Caco-2 (cell line): ENCODE measurements around the gene ACYP2. TPM values are rescaled to one million over a fixed set of nuclear protein-coding genes. Genes with fewer than 3 reads are reported as not detected.
A peak's percentile ranks its signal among the peaks of the same experiment; 100 is the strongest.

Source experiments
- BruUV-seq: library from RNA; stranded (reverse); fragments of 400-500 nt; replicated peaks from 2 replicates; lab custom pipeline; 2021; lab: Mats Ljungman, UMichigan
- CTCF ChIA-PET: fragments of 300-600 bp; sonication (Branson Sonifier 250); formaldehyde crosslinking; loops from one replicate; lab custom pipeline; 2022; ENCODE audit warnings: antibody characterized with exemption; lab: Charles Lee
- POLR2A ChIA-PET: fragments of 300-600 bp; sonication (Branson Sonifier 250); formaldehyde crosslinking; loops from one replicate; lab custom pipeline; 2022; ENCODE audit warnings: antibody characterized with exemption; lab: Charles Lee
- DNase-seq, 2 experiments: peaks; one replicate each; pipeline versions ENCODE4 v3.0.0 to v3.0.0-alpha.2; 2020 to 2022
- H3K27me3 ChIP-seq: replicated peaks from 2 replicates; pipeline ENCODE4 v1.6.0; 2011; ENCODE audit warnings: low read length; ENCODE audit not compliant: control insufficient read depth, insufficient read depth
- H3K36me3 ChIP-seq: 2 replicates; pipeline ENCODE4 v1.5.1; 2011; ENCODE audit warnings: low read length; ENCODE audit not compliant: control insufficient read depth, insufficient read depth
- H3K4me1 ChIP-seq: fragments of 250-450 bp; sonication (Bioruptor Pico); 2 replicates; pipeline ENCODE4 v1.5.1; 2020; ENCODE audit warnings: mild to moderate bottlenecking
- H3K4me3 ChIP-seq: 2 replicates; pipeline ENCODE4 v1.5.1; 2011; ENCODE audit warnings: low read depth, mild to moderate bottlenecking, control low read depth, low read length
- H3K9me3 ChIP-seq: fragments of 250-450 bp; sonication (Bioruptor Pico); 2 replicates; pipeline ENCODE4 v1.5.1; 2020; ENCODE audit warnings: mild to moderate bottlenecking, moderate library complexity
- H3K27ac Mint-ChIP-seq: one replicate; pipeline ENCODE4 v1.8.0; 2022; ENCODE audit warnings: mixed read lengths; ENCODE audit not compliant: unreplicated experiment
- H3K27me3 Mint-ChIP-seq: one replicate; pipeline ENCODE4 v1.8.0; 2022; ENCODE audit warnings: mixed read lengths; ENCODE audit not compliant: insufficient read depth, unreplicated experiment
- H3K36me3 Mint-ChIP-seq: one replicate; pipeline ENCODE4 v1.8.0; 2022; ENCODE audit warnings: mild to moderate bottlenecking, mixed read lengths; ENCODE audit not compliant: insufficient read depth, unreplicated experiment
- H3K4me1 Mint-ChIP-seq: one replicate; pipeline ENCODE4 v1.8.0; 2022; ENCODE audit warnings: low read depth, mixed read lengths; ENCODE audit not compliant: unreplicated experiment
- H3K4me3 Mint-ChIP-seq: one replicate; pipeline ENCODE4 v1.8.0; 2022; ENCODE audit warnings: mild to moderate bottlenecking, moderate library complexity, mixed read lengths; ENCODE audit not compliant: unreplicated experiment
- H3K9me3 Mint-ChIP-seq: one replicate; pipeline ENCODE4 v1.8.0; 2022; ENCODE audit warnings: mixed read lengths; ENCODE audit not compliant: unreplicated experiment
- CTCF ChIP-seq, 2 experiments: fragments of 200-600 bp in 1 of 2; IDR thresholded peaks; 1 replicate in 1 of 2; 2 replicates in 1 of 2; pipeline versions ENCODE4 v1.5.1 to v1.8.0; 2011 to 2022; ENCODE audit warnings: antibody characterized with exemption in 1 of 2, control low read depth in 1 of 2, inconsistent platforms in 1 of 2, low read depth in 1 of 2, low read length in 1 of 2, mild to moderate bottlenecking in 1 of 2, moderate library complexity in 1 of 2; ENCODE audit not compliant: insufficient read depth in 1 of 2, severe bottlenecking in 1 of 2, unreplicated experiment in 1 of 2
- intact Hi-C: fragments of 100-400 bp; cut with micrococcal nuclease; formaldehyde crosslinking; loops from one replicate; pipeline ENCODE4 v1.10.0; 2022; ENCODE audit not compliant: unreplicated experiment
- total RNA-seq: library from RNA; stranded (reverse); gene quantifications from 2 replicates; pipeline ENCODE4 v1.2.3, GENCODE V29; 2022

ACYP2 gene
- total RNA-seq, 1 experiment from 2014 or later: 4.1 TPM

GRCh38 chr2:54275541-54275940 lies 160.1 kb downstream of the ACYP2 start:
- no peak for DNase-seq
- Mint-ChIP-seq H3K4me3 (no peak overlapping the region), H3K9me3 (peaks cover 9% of the 10 kb centered on the region), H3K27me3 (no peaks in the 10 kb centered on the region), H3K4me1 (no peaks in the 10 kb centered on the region), H3K36me3 (no peaks in the 10 kb centered on the region), H3K27ac (no peak overlapping the region)
- no peak for TF ChIP-seq CTCF (IDR thresholded peaks at IDR 0.05; ENCODE audit: insufficient read depth in 1 of 2, low read depth in 1 of 2, low read length in 1 of 2, severe bottlenecking in 1 of 2, unreplicated experiment in 1 of 2)
- Histone ChIP-seq H3K4me1 (no peaks in the 10 kb centered on the region), H3K36me3 (no peaks in the 10 kb centered on the region), H3K9me3 (no peaks in the 10 kb centered on the region), H3K27me3 (no peaks in the 10 kb centered on the region), H3K4me3 (no peak overlapping the region)
- BruUV-seq: no TSS peak
- ChIA-PET POLR2A (no interaction called here), CTCF (no interaction called here)
- intact Hi-C loops: loop anchor here (5.0 kb wide), 1 partner anchor 43 kb away; no protein-coding TSS in a partner anchor

GRCh38 chr2:54279385-54279784 lies 164.0 kb downstream of the ACYP2 start:
- no peaks in the 10 kb centered on the region for H3K36me3 Mint-ChIP-seq
- no peaks in the 10 kb centered on the region for H3K4me1 Mint-ChIP-seq
- BruUV-seq: no TSS peak
- Histone ChIP-seq H3K27me3 (no peaks in the 10 kb centered on the region), H3K9me3 (no peaks in the 10 kb centered on the region), H3K36me3 (no peaks in the 10 kb centered on the region), H3K4me3 (no peak overlapping the region), H3K4me1 (no peaks in the 10 kb centered on the region)
- H3K27me3 Mint-ChIP-seq: no peaks in the 10 kb centered on the region
- H3K27ac Mint-ChIP-seq: no peak overlapping the region
- no peaks in the 10 kb centered on the region for H3K9me3 Mint-ChIP-seq
- ChIA-PET CTCF (interaction anchor here (1.1 kb wide), 1 partner anchor 40 kb away, joined by 3 read pairs; no protein-coding TSS in a partner anchor), POLR2A (no interaction called here)
- TF ChIP-seq CTCF (IDR thresholded peaks at IDR 0.05; ENCODE audit: insufficient read depth in 1 of 2, low read depth in 1 of 2, low read length in 1 of 2, severe bottlenecking in 1 of 2, unreplicated experiment in 1 of 2): peak; percentile 23 to 43
- peak in 1 of 2 experiments; percentile 22 for DNase-seq
- no peak overlapping the region for H3K4me3 Mint-ChIP-seq
- intact Hi-C loops: loop anchor here (5.0 kb wide), 1 partner anchor 47 kb away; no protein-coding TSS in a partner anchor

- no peak overlapping the region for H3K4me3 Mint-ChIP-seq
- BruUV-seq: no TSS peak
- Histone ChIP-seq H3K27me3 (no peaks in the 10 kb centered on the region), H3K9me3 (no peaks in the 10 kb centered on the region), H3K4me3 (no peak overlapping the region), H3K4me1 (no peaks in the 10 kb centered on the region), H3K36me3 (no peaks in the 10 kb centered on the region)
- no peaks in the 10 kb centered on the region for H3K4me1 Mint-ChIP-seq
- ChIA-PET POLR2A (no interaction called here), CTCF (no interaction called here)
- no peaks in the 10 kb centered on the region for H3K36me3 Mint-ChIP-seq
- no peak for DNase-seq
- intact Hi-C loops: no loop called here
- H3K27ac Mint-ChIP-seq: no peak overlapping the region
- no peaks in the 10 kb centered on the region for H3K27me3 Mint-ChIP-seq
- no peaks in the 10 kb centered on the region for H3K9me3 Mint-ChIP-seq
- TF ChIP-seq CTCF (IDR thresholded peaks at IDR 0.05; ENCODE audit: insufficient read depth in 1 of 2, low read depth in 1 of 2, low read length in 1 of 2, severe bottlenecking in 1 of 2, unreplicated experiment in 1 of 2): no peak
These were observed 169.4 kb downstream of the ACYP2 start for GRCh38 chr2:54284826-54285225.
